Measurements from ENCODE around the gene CLDN11. TPM values are rescaled to one million over a fixed set of nuclear protein-coding genes. Genes with fewer than 3 reads are reported as not detected.

The CLDN11 gene
- polyA plus RNA-seq, 3 donors = 0.11 TPM; not detected in 2

- Histone ChIP-seq H2AFZ (ENCODE audit: insufficient read depth, low read depth, low read length, poor library complexity, severe bottlenecking) (no peak overlapping the region), H3K4me2 (replicated peaks; ENCODE audit: extremely low read depth, low read length, poor library complexity, severe bottlenecking) (no peak overlapping the region), H3K4me3 (replicated peaks in 1 of 3; ENCODE audit: low read depth in 2 of 3, low read length in 3 of 3) (no peak overlapping the region), H3K9ac (ENCODE audit: insufficient read depth, low read length, poor library complexity, severe bottlenecking) (no peak overlapping the region), H3K4me1 (ENCODE audit: control insufficient read depth in 1 of 2, insufficient read depth in 2 of 2, low read length in 2 of 2) (no peaks in the 10 kb centered on the region), H3K79me2 (ENCODE audit: insufficient read depth, low read length) (no peaks in the 10 kb centered on the region), H3K27me3 (ENCODE audit: control insufficient read depth in 2 of 2, insufficient read depth in 2 of 2, low read length in 2 of 2) (no peaks in the 10 kb centered on the region), H3K9me3 (replicated peaks in 1 of 2; ENCODE audit: control insufficient read depth in 1 of 2, insufficient read depth in 1 of 2, low read length in 2 of 2) (no peaks in the 10 kb centered on the region), H4K20me1 (ENCODE audit: insufficient read depth, low read length) (no peaks in the 10 kb centered on the region), H3K27ac (ENCODE audit: low read depth in 1 of 2, low read length in 2 of 2) (no peak overlapping the region), H3K36me3 (replicated peaks in 1 of 2; ENCODE audit: control insufficient read depth in 1 of 2, insufficient read depth in 2 of 2, low read length in 2 of 2) (no peaks in the 10 kb centered on the region)
- DNase-seq = no peak
- Mint-ChIP-seq H3K4me1 (no peaks in the 10 kb centered on the region), H3K9me3 (peaks cover 0 to 2% (median 0%) of the 10 kb centered on the region in 7 donors), H3K4me3 (no peak overlapping the region), H3K27me3 (ENCODE audit: low read depth in 3 of 3) (peaks cover 10 to 13% (median 11%) of the 10 kb centered on the region in 3 donors), H3K27ac (no peak overlapping the region), H3K36me3 (no peaks in the 10 kb centered on the region)
- no peak for TF ChIP-seq CTCF (IDR thresholded peaks at IDR 0.05)
- intact Hi-C loops (cut with micrococcal nuclease) = no loop called here
- 60% methylated on average over 1 of the region's 3 CpGs for WGBS (ENCODE audit: insufficient coverage)
Measured at GRCh38 chr3:170473358-170473757, 54.7 kb downstream of the CLDN11 start.

- Mint-ChIP-seq H3K4me3 (no peak overlapping the region), H3K9me3 (peaks cover 0 to 2% (median 0%) of the 10 kb centered on the region in 7 donors), H3K27ac (no peak overlapping the region), H3K27me3 (ENCODE audit: low read depth in 3 of 3) (peaks cover 8 to 12% (median 11%) of the 10 kb centered on the region in 3 donors), H3K36me3 (no peaks in the 10 kb centered on the region), H3K4me1 (no peaks in the 10 kb centered on the region)
- H3K4me2 ChIP-seq (replicated peaks; ENCODE audit: extremely low read depth, low read length, poor library complexity, severe bottlenecking) = no peak overlapping the region
- no peaks in the 10 kb centered on the region for H4K20me1 ChIP-seq (ENCODE audit: insufficient read depth, low read length)
- no peak overlapping the region for H3K4me3 ChIP-seq (replicated peaks in 1 of 3; ENCODE audit: low read depth in 2 of 3, low read length in 3 of 3)
- H3K36me3 ChIP-seq (replicated peaks in 1 of 2; ENCODE audit: control insufficient read depth in 1 of 2, insufficient read depth in 2 of 2, low read length in 2 of 2) = no peaks in the 10 kb centered on the region
- H3K9ac ChIP-seq (ENCODE audit: insufficient read depth, low read length, poor library complexity, severe bottlenecking) = no peak overlapping the region
- intact Hi-C loops (cut with micrococcal nuclease) = no loop called here
- H3K27me3 ChIP-seq (ENCODE audit: control insufficient read depth in 2 of 2, insufficient read depth in 2 of 2, low read length in 2 of 2) = no peaks in the 10 kb centered on the region
- no peaks in the 10 kb centered on the region for H3K79me2 ChIP-seq (ENCODE audit: insufficient read depth, low read length)
- H3K27ac ChIP-seq (ENCODE audit: low read depth in 1 of 2, low read length in 2 of 2) = no peak overlapping the region
- TF ChIP-seq CTCF (IDR thresholded peaks at IDR 0.05) = no peak
- DNase-seq = no peak
- no peak overlapping the region for H2AFZ ChIP-seq (ENCODE audit: insufficient read depth, low read depth, low read length, poor library complexity, severe bottlenecking)
- no CpG with 5 or more reads among the region's 3 CpGs for WGBS (ENCODE audit: insufficient coverage)
- H3K4me1 ChIP-seq (ENCODE audit: control insufficient read depth in 1 of 2, insufficient read depth in 2 of 2, low read length in 2 of 2) = no peaks in the 10 kb centered on the region
- no peaks in the 10 kb centered on the region for H3K9me3 ChIP-seq (replicated peaks in 1 of 2; ENCODE audit: control insufficient read depth in 1 of 2, insufficient read depth in 1 of 2, low read length in 2 of 2)
Measured at GRCh38 chr3:170475092-170475685, 56.5 kb downstream of the CLDN11 start.
